Smooth muscle cell of the brain vasculature (primary cell): Measurements from ENCODE around the gene ZNF555.

Source experiments
- DNase-seq: peaks from one replicate; pipeline ENCODE4 v3.0.0-alpha.2; 2012; ENCODE audit warnings: low read depth, low spot score

ZNF555 gene

DNA sequence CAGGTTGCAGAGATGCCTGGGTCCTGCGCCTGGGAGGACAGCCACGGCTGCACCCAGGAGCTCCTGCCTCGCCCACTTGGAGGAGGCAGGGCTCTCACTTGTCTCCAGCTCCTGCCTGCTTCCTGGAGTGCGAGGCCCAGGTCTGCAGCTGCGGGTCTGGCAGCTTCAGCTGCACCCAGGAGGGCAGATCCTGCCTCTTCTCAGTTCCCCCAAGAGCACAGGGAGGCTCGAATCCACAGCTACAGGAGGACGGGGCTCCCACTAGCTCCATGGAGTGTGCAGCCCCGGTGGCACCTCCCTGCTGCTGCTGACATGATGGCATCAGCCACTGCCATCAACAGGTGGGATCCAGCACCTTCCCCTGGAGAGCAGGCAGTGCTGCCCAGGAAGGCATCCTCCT, 17.1 kb upstream of the ZNF555 start:
- no peak for DNase-seq

GRCh38 chr19:2827022-2827421, 14.3 kb upstream of the ZNF555 start:
- DNase-seq: no peak

DNA sequence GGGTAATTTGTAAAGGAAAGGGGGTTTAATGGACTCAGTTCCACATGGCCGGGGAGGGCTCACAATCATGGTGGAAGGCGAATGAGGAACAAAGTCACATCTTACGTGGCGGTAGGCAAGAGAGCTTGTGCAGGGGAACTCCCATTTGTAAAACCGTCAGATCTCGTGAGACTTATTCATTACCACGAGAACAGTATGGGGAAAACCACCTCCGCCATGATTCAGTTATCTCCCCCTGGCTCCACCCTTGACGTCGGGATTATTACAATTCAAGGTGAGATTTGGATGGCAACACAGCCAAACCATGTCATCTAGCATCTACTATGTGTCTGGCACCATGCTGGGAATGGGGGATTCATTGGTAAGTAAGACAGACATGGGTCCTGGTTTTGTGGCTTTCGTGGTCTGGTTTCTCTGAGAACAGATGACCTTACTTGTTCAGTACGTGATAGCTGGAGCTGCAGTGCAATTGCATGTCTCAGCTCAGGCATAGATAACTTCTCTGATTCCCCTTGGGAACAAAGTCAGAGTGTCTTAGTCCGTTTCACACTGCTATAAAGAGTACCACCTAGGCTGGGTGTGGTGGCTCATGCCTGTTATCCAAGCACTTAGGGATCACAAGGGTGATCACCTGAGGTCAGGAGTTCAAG, 13.3 kb upstream of the ZNF555 start:
- no peak for DNase-seq

GRCh38 chr19:2834294-2834871, 6.9 kb upstream of the ZNF555 start:
- DNase-seq: no peak

DNA sequence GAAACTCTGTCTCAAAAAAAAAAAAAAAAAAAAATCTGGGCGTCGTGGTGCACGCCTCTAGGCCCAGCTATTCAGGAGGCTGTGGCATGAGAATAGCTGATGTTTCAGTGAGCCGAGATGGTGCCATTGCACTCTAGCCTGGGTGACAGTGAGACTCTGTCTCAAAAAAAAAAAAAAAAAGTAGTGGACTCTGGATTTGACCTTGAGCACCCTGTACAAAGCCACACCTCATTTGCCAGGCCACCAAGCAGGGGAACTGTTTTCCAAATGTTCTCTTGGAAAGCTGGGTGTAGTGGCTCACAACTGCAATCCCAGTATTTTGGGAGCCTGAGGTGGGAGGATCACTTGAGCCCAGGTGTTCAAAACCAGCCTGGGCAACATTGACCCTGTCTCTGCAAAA, 3.8 kb upstream of the ZNF555 start:
- DNase-seq: no peak

DNA sequence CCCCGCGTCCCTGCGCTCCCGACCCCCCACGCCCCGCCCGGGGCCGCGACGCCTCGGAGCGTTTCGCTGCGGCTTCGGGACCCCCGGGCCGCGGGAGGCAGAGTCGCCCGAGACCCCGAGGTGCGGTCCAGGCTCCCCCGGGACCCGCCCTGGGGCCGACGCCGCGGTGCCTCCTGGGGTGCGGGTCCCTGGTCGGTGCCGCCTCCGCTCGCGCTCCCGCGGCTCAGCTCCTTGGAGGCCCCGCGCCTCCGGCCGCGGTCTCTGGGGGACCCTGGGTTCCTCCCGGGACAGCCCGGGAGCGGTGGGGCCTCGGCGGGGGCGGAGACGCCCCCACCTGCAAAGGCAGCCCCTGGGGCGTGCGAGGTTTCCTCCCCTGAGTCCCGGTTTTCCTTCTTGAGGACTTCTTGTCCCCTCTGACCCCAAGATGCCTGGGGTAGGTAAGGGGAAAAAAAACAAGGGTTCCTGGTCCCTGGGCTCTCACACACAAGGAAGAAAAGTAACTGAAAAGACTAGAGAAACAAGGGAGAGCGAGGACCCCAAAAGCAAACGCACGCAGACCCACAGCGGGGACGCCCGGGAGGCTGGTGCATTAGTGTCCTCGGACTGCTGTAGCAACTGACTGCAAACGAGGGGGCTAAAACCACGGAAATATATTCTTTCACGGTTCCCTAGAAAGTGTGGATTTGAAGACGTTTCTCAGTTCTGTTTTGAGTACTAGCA, 740 bp downstream of the ZNF555 start:
- no peak for DNase-seq

- no peak for DNase-seq
Measured at GRCh38 chr19:2845107-2845506, 3.8 kb downstream of the ZNF555 start.

DNA sequence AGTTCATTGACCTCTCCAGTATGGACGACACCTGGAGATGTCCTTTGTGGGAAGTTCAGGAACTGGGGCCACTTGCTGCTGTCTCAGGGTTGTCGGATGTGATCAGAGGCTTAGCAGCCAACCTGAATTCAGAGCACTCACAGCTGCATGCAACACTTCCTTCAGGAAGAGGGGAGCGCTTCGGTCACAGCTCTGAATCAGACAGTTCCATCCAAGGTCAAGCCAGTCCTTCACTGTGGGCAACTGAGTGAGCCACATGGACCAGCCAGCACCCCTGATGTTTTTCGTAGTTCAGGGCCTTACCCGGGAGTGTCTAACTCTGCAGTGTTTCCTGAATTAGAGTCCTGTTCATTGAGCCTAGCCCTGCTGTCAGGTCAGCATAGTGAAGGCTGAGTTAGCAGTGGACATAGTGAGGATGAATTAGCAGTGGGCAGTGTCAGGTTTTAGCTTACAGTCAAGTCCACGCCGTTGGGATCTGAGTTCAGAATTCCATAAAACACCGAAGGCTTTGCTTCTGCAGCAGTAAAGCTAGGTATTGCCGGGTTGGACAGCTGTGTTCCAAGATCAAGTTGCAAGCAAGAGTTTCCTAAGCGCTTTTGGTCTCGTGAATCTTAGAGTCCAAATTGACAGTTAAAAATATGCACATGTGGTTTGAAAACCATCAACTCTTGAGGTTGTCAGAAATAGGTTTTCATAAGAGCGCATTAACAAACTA, 5.1 kb downstream of the ZNF555 start:
- DNase-seq: no peak

- DNase-seq: no peak
Measured at GRCh38 chr19:2847507-2847906, 6.2 kb downstream of the ZNF555 start.

DNA sequence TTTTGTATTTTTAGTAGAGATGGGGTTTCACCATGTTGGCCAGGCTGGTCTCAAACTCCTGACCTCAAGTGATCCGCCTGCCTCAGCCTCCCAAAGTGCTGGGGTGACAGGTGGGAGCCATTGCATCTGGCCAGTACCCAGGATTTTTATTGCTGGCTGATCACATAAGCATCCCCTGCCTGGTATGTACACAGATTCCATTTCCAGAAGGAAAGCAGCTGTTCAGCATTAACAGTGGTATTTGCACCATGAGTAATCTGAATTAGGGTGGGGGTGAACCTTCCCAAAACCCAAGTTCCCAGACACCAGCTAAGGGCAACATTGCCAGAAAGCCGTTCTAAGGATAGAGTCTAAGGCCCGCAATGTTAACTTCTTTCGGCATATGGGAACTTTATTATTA, 7.3 kb downstream of the ZNF555 start:
- no peak for DNase-seq

GRCh38 chr19:2850256-2850925, 9.1 kb downstream of the ZNF555 start:
- no peak for DNase-seq

DNA sequence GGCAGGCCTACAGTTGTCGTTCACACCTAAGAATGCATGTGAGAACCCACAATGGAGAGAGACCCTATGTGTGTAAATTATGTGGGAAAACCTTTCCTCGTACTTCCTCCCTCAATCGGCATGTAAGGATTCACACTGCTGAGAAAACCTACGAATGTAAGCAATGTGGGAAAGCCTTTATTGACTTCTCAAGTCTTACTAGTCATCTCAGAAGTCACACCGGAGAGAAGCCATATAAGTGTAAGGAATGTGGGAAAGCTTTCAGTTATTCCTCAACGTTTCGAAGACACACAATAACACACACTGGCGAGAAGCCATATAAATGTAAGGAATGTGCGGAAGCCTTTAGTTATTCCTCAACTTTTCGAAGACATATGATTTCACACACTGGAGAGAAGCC, 11.3 kb downstream of the ZNF555 start:
- DNase-seq: no peak

DNA sequence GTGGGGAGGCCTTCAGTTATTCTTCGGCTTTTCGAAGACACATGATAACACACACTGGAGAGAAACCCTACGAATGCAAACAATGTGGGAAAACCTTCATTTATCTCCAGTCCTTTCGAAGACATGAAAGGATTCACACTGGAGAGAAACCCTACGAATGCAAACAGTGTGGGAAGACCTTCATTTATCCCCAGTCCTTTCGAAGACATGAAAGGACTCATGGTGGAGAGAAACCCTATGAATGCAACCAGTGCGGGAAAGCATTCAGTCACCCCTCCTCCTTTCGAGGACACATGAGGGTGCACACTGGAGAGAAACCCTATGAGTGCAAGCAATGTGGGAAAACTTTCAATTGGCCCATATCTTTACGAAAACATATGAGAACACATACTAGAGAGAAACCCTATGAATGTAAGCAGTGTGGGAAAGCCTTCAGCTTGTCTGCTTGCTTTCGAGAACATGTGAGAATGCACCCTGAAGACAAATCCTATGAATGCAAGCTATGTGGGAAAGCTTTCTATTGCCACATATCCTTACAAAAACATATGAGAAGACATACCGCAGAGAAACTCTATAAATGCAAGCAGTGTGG, 11.8 kb downstream of the ZNF555 start:
- no peak for DNase-seq

DNA sequence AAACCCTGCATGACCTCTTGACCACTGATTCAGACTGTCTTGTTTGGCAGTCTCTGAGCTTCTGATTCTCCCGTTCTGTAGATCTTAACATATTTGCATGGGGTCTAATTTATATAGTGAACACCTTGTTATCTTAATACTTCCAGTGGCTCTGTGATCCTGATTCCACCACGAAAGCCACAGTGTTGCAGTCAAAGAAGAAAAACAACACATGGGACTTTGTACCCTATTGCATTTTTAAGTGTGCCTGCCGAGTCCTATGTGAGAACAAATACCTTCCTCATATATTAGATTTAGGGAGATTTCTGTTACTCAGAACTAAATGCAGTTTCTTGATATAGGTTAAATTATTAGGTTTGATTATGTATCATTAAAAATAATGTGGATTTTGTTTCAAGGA, 13.6 kb downstream of the ZNF555 start:
- DNase-seq: no peak

DNA sequence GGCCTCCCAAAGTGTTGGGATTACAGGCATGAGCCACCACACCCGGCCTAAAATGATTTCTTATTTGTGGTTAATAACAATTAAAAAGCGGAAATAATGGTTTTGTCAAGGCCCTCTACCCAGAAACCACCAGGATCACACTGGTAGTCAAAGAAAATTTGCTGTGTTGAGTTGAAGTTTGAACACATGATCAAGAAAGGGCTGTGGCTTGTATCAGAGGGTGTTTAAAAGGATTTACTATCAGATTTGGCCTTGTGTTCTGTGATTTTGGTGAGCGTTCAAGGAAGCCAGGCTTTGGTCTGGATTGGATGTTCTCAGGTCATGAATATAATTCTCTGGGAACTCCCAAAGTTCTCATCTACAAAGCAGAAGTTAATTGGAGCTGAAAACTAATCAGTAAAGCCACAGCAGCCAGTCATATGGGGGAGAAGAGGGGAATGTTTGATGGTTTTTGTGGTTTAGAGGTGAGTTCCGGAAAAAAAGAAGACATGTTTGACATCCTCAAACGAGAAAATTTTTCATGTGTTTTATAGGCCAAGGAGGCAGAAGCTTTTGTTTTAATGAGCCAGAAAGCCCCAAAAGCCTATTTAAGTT, 15.3 kb downstream of the ZNF555 start:
- DNase-seq: no peak

GRCh38 chr19:2858864-2859263, 17.6 kb downstream of the ZNF555 start:
- no peak for DNase-seq

DNA sequence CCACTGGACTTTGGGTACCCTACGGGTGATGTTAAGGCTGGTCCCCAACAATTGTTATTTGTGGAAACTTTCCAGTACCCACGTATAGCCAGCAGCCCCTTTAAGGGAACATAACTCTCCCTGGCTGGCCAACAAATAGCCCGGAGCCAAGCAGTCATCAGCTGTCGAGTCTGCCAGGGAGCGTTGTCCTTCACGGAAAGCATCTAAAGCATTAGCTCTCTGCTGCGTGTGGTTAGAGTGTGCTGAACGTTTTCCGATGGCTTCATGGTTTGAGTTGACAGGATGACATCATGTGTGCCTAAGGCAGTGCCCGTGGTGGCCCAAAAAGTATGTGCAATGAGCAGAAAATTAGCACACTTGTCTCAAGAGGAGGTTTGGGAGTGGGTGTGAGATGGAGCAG, 22.5 kb downstream of the ZNF555 start:
- no peak for DNase-seq

DNA sequence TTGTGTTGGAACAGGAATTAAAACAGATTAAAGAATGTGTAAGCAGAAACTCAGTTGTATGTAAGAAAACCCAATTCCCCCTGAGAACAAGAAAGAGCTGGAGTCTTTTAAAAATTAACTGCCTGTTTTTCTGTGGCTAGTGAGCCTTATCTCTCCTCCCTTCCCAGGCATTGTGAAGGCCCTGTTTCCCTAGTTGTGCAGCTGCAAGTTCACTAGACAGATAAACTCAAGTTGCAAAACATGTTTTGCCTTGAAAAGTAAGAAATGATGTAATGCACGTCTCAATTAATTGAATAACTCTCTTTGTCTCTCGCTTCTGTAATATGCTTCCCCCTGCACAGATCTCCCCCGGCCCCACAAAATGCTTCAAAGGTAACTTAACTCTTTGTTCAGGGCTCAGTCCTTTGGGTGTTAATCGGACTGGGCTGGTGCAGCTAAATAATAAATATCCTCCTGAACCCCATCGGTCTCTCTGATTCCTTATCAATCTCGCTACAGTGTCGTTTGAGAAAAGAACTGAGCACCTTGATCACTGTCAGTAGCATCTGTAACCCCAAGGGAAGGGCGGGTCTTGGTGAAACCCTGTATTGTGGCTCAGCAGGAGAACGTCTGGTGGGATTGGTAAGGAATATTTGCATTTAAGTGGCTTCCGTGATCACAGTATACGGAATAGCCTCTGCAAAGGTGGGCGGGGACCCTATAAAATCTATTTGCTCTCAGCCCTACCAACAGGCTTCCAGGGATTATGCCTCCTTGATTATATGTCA, 24.2 kb downstream of the ZNF555 start:
- DNase-seq: no peak

DNA sequence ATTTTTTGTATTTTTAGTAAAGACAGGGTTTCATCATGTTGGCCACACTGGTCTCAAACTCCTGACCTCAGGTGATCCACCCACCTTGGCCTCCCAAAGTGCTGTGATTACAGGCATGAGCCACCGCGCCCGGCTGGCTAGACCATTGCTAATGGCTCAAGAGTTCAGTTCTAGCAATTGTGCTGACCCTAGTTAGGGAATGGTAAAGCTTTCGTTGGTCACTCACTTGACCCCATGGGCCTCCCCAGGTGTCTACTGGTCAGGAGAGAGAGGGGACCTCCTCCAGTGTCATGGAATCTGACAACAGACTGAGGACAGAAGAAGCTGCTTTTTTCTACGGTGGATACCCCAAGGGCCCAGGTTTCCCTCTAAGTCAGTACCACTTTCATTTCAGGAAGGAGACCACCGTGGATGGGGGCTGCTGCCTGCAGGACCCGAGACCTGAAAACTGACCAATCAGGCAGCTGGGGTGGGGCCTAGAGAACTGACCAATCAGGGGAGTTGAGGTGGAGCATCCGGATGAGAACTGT, 25.3 kb downstream of the ZNF555 start:
- no peak for DNase-seq
